Lung (tissue), 12 donors: ENCODE results near the gene MACROD1. TPM values are rescaled to one million over a fixed set of nuclear protein-coding genes. Genes with fewer than 3 reads are reported as not detected.

Source experiments
- ATAC-seq: fragments of 200-7000 bp; cut with Tn5 transposase; one replicate; pipeline ENCODE4 v1.9.1; 2020; ENCODE audit warnings: moderate number of reproducible peaks; ENCODE audit not compliant: insufficient read depth, low FRiP score
- DNase-seq, 3 donors: peaks; one replicate each; pipeline ENCODE4 v3.0.0-alpha.2; 2013 to 2017
- H3K27ac ChIP-seq, 2 donors: one replicate each; pipeline ENCODE4 v1.5.1; 2013; ENCODE audit warnings: mild to moderate bottlenecking in 2 of 2, moderate library complexity in 2 of 2, control low read depth in 1 of 2, inconsistent platforms in 1 of 2, low read depth in 1 of 2, low read length in 1 of 2
- H3K27me3 ChIP-seq, 3 donors: one replicate each; pipeline ENCODE4 v1.5.1; 2013; ENCODE audit warnings: low read length in 2 of 3; ENCODE audit not compliant: control insufficient read depth in 3 of 3, insufficient read depth in 3 of 3
- H3K36me3 ChIP-seq, 4 donors: one replicate each; pipeline ENCODE4 v1.5.1; 2013; ENCODE audit warnings: low read length in 4 of 4, mild to moderate bottlenecking in 1 of 4, moderate library complexity in 1 of 4; ENCODE audit not compliant: control insufficient read depth in 4 of 4, insufficient read depth in 4 of 4
- H3K4me1 ChIP-seq, 5 donors: one replicate each; pipeline ENCODE4 v1.5.1; 2013; ENCODE audit warnings: low read length in 5 of 5, mild to moderate bottlenecking in 2 of 5, moderate library complexity in 1 of 5; ENCODE audit not compliant: control insufficient read depth in 5 of 5, insufficient read depth in 5 of 5
- H3K4me3 ChIP-seq: one replicate; pipeline ENCODE4 v1.5.1; 2013; ENCODE audit warnings: mild to moderate bottlenecking, control low read depth, moderate library complexity
- H3K9ac ChIP-seq, 2 donors: one replicate each; pipeline ENCODE4 v1.5.1; 2013; ENCODE audit warnings: low read length in 2 of 2, control low read depth in 1 of 2; ENCODE audit not compliant: insufficient read depth in 1 of 2
- H3K9me3 ChIP-seq, 4 donors: one replicate each; pipeline ENCODE4 v1.5.1; 2013; ENCODE audit warnings: low read length in 3 of 4, mild to moderate bottlenecking in 1 of 4, moderate library complexity in 1 of 4; ENCODE audit not compliant: control insufficient read depth in 4 of 4, insufficient read depth in 3 of 4
- WGBS, 2 donors: extraction: QIAGEN DNeasy Blood & Tissue Kit; methylation state at CpG; one replicate each; pipeline ENCODE4 v1.1.7; 2013; 5-methylcytosine and 5-hydroxymethylcytosine counted together
- polyA plus RNA-seq, 2 donors: library from polyadenylated mRNA; stranded (reverse); fragments of 200-250 nt; gene quantifications; one replicate each; pipeline ENCODE4 v1.2.1, GENCODE V29; 2013
- total RNA-seq, 2 donors: library from RNA; depleted of rRNA in 1 of 2; stranded (reverse); fragments of >200 nt in 1 of 2; gene quantifications; one replicate each; pipeline ENCODE4 v1.2.1, GENCODE V29; 2014 to 2021
- TF ChIP-seq, protein P1 (sequence below): IDR thresholded peaks from 2 replicates; pipeline ENCODE4 v1.5.1; 2012; ENCODE audit warnings: mild to moderate bottlenecking; ENCODE audit errors: control extremely low read depth, extremely low read depth
- donor health status: control.
- donor health status: control.
- donor health status: Bipolar disorder and iron deficiency.
- donor health status: healthy.
- donor health status: DM: yes; HTN: yes; CAD: no.

MACROD1 gene
- total and polyA plus RNA-seq, 4 donors = 9.9 to 70.0 (median 19.0) TPM

DNA sequence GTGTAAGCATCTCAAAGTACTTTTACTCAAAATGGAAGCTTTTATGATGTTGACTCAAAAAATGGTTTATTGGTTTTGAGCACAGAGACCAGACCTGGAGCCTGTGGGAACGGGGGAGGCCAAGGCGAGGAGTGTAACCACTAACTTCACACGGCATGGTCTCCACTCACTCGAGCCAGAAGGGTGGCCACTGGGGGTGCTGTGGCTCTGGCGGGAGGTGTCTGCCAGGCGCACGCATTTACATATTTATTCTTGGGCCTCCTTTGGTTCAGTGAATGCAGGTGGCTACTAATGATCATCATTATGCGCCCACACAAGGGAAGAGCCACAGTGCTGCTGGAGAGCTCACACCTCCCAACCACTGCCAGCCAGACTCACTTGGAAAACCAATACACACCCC is 65.6 kb downstream of the MACROD1 start:
- no peak overlapping the region for H3K27ac ChIP-seq
- no peak overlapping the region for H3K9ac ChIP-seq
- 83 to 85% methylated on average over 8 of the region's 8 CpGs for WGBS, 2 donors
- H3K9me3 ChIP-seq = no peaks in the 10 kb centered on the region
- H3K27me3 ChIP-seq = no peaks in the 10 kb centered on the region
- H3K36me3 ChIP-seq = no peaks in the 10 kb centered on the region
- no peak for DNase-seq
- TF ChIP-seq, protein P1, sequence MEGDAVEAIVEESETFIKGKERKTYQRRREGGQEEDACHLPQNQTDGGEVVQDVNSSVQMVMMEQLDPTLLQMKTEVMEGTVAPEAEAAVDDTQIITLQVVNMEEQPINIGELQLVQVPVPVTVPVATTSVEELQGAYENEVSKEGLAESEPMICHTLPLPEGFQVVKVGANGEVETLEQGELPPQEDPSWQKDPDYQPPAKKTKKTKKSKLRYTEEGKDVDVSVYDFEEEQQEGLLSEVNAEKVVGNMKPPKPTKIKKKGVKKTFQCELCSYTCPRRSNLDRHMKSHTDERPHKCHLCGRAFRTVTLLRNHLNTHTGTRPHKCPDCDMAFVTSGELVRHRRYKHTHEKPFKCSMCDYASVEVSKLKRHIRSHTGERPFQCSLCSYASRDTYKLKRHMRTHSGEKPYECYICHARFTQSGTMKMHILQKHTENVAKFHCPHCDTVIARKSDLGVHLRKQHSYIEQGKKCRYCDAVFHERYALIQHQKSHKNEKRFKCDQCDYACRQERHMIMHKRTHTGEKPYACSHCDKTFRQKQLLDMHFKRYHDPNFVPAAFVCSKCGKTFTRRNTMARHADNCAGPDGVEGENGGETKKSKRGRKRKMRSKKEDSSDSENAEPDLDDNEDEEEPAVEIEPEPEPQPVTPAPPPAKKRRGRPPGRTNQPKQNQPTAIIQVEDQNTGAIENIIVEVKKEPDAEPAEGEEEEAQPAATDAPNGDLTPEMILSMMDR = no peak
- H3K4me3 ChIP-seq = no peak overlapping the region
- H3K4me1 ChIP-seq = peaks cover 0 to 23% (median 8%) of the 10 kb centered on the region in 5 donors
- no peak for ATAC-seq

DNA sequence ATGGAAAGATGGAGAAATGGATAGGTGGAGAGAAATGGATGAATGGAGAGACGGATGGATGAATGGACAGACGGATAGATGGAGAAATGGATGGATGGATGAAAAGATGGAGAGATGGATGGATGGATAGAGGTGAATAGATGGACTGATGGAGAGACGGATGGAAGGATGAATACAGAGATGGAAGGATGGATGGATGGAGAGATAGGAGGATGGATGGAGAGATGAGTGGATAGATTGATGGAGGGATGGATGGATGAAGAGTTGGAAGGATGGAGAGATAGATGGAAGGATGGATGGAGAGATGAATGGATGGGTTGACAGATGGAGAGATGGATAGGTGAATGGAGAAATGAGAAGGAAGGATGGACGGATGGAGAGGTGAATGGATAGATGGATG is 66.5 kb downstream of the MACROD1 start:
- DNase-seq = no peak
- Histone ChIP-seq H3K4me1 (peaks cover 0 to 30% (median 12%) of the 10 kb centered on the region in 5 donors), H3K9ac (no peak overlapping the region), H3K27ac (no peak overlapping the region), H3K27me3 (no peaks in the 10 kb centered on the region), H3K36me3 (no peaks in the 10 kb centered on the region), H3K9me3 (no peaks in the 10 kb centered on the region), H3K4me3 (no peak overlapping the region)
- 95 to 98% methylated on average over 4 of the region's 4 CpGs for WGBS, 2 donors
- no peak for ATAC-seq
- TF ChIP-seq, protein P1 = no peak

DNA sequence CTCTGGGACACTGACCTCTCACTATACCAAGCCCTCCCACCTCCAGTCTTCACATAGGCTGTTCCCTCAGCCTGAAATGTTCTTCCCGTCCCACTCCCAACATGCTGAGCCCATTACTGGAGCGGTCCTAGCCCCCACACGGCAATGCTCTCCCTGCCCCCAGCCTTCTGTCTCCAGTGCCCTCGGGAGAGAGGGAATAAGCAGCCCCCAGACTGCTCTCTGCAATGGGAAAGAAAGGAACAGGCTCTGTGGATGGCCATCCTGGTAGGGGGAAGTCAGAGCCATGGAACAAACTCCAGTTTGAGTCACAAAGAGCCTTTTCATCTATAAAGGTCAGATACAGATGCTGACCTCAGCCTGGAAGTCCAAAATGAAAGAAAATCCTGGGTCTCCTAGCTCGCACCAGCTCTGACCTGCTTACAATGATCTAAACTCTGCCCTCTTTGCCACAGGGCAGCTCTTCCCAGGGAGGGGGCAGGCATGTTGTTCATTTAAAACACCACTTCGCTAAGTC is 67.5 kb downstream of the MACROD1 start:
- WGBS, 2 donors = 91 to 93% methylated on average over 6 of the region's 6 CpGs

More for the DNA sequence above, 67.5 kb downstream of the MACROD1 start:
- no peak overlapping the region for H3K27ac ChIP-seq
- no peaks in the 10 kb centered on the region for H3K36me3 ChIP-seq
- DNase-seq (no peak), ATAC-seq (no peak)
- TF ChIP-seq, protein P1 = no peak
- no peak overlapping the region for H3K9ac ChIP-seq
- peaks cover 0 to 32% (median 12%) of the 10 kb centered on the region in 5 donors for H3K4me1 ChIP-seq
- H3K9me3 ChIP-seq = no peaks in the 10 kb centered on the region
- H3K27me3 ChIP-seq = no peaks in the 10 kb centered on the region
- no peak overlapping the region for H3K4me3 ChIP-seq
